Activated T-cell treated with anti-CD3 and anti-CD28 coated beads, Interleukin-2, amount 50 U/mL, for 1 hour (primary cell): ENCODE data around the gene SASH1.

ENCODE experiments used
- DNase-seq: peaks from one replicate; pipeline ENCODE4 v3.0.0-alpha.2; 2020

Gene SASH1

GRCh38 chr6:148529010-148529409 is 186.4 kb downstream of the SASH1 start:
- no peak for DNase-seq

- no peak for DNase-seq
These were observed 187.8 kb downstream of the SASH1 start for GRCh38 chr6:148530394-148530953.

- no peak for DNase-seq
These were observed 188.3 kb downstream of the SASH1 start for GRCh38 chr6:148530976-148531375.

GRCh38 chr6:148532698-148533097 is 190.1 kb downstream of the SASH1 start:
- no peak for DNase-seq

GRCh38 chr6:148533309-148534107 is 190.9 kb downstream of the SASH1 start:
- DNase-seq, result no peak

GRCh38 chr6:148534871-148535270 is 192.2 kb downstream of the SASH1 start:
- DNase-seq, result no peak

- DNase-seq, result no peak
These were observed 192.7 kb downstream of the SASH1 start for GRCh38 chr6:148535381-148535780.

- DNase-seq, result no peak
These were observed 193.3 kb downstream of the SASH1 start for GRCh38 chr6:148535976-148536375.

GRCh38 chr6:148538261-148539190 is 195.9 kb downstream of the SASH1 start:
- DNase-seq, result no peak

GRCh38 chr6:148543540-148543939 is 200.9 kb downstream of the SASH1 start:
- DNase-seq, result no peak

GRCh38 chr6:148544421-148544820 is 201.8 kb downstream of the SASH1 start:
- no peak for DNase-seq

- no peak for DNase-seq
These were observed 203.3 kb downstream of the SASH1 start for GRCh38 chr6:148545901-148546300.

- DNase-seq, result no peak
These were observed 204.5 kb downstream of the SASH1 start for GRCh38 chr6:148547110-148547509.

GRCh38 chr6:148548065-148548748 is 205.6 kb downstream of the SASH1 start:
- DNase-seq, result no peak

- DNase-seq, result no peak
These were observed 206.1 kb downstream of the SASH1 start for GRCh38 chr6:148548749-148549140.

GRCh38 chr6:148550569-148550968 is 207.9 kb downstream of the SASH1 start:
- DNase-seq, result no peak

- no peak for DNase-seq
These were observed 208.6 kb downstream of the SASH1 start for GRCh38 chr6:148551226-148551625.

GRCh38 chr6:148556410-148556809 is 213.8 kb downstream of the SASH1 start:
- DNase-seq, result no peak

- no peak for DNase-seq
These were observed 215.2 kb downstream of the SASH1 start for GRCh38 chr6:148557796-148558321.

- DNase-seq, result peak; percentile 75
These were observed 217.3 kb downstream of the SASH1 start for GRCh38 chr6:148559848-148560433.

- DNase-seq, result no peak
These were observed 219.0 kb downstream of the SASH1 start for GRCh38 chr6:148561629-148562028.

- no peak for DNase-seq
These were observed 220.4 kb downstream of the SASH1 start for GRCh38 chr6:148563066-148563465.
